Endodermal cell (in vitro differentiated cells): ENCODE results near the gene ORC1. TPM values are rescaled to one million over a fixed set of nuclear protein-coding genes. Genes with fewer than 3 reads are reported as not detected.
A peak's percentile ranks its signal among the peaks of the same experiment; 100 is the strongest.

Experiments used
- DNase-seq: peaks from one replicate; pipeline ENCODE4 v3.0.0-alpha.2; 2017
- H3K27ac ChIP-seq: 2 replicates; pipeline ENCODE4 v1.5.1; 2013; ENCODE audit warnings: mild to moderate bottlenecking, low read depth, low read length, moderate library complexity
- H3K27me3 ChIP-seq: 2 replicates; pipeline ENCODE4 v1.6.1; 2013; ENCODE audit warnings: mild to moderate bottlenecking, low read length, moderate library complexity; ENCODE audit not compliant: insufficient read depth, control insufficient read depth, poor library complexity, severe bottlenecking
- H3K36me3 ChIP-seq: 2 replicates; pipeline ENCODE4 v1.7.0; 2013; ENCODE audit warnings: mild to moderate bottlenecking, low read length, moderate library complexity; ENCODE audit not compliant: control insufficient read depth, insufficient read depth
- H3K4me1 ChIP-seq: one replicate; pipeline ENCODE4 v1.7.0; 2013; ENCODE audit warnings: low read length; ENCODE audit not compliant: control insufficient read depth, insufficient read depth
- H3K4me3 ChIP-seq: 2 replicates; pipeline ENCODE4 v1.5.1; 2013; ENCODE audit warnings: mild to moderate bottlenecking, low read length, moderate library complexity
- H3K9ac ChIP-seq: 2 replicates; pipeline ENCODE4 v1.6.1; 2013; ENCODE audit warnings: mild to moderate bottlenecking, low read length, moderate library complexity; ENCODE audit not compliant: poor library complexity, severe bottlenecking; ENCODE audit errors: extremely low read depth
- H3K9me3 ChIP-seq: 2 replicates; pipeline ENCODE4 v1.6.1; 2013; ENCODE audit warnings: mild to moderate bottlenecking, low read length, moderate library complexity; ENCODE audit not compliant: control insufficient read depth
- H3K27ac Mint-ChIP-seq: 2 replicates; pipeline ENCODE4 v1.8.0; 2020; ENCODE audit warnings: mixed read lengths
- H3K27me3 Mint-ChIP-seq: 2 replicates; pipeline ENCODE4 v1.8.0; 2021; ENCODE audit warnings: mild to moderate bottlenecking, mixed read lengths; ENCODE audit not compliant: insufficient read depth
- H3K36me3 Mint-ChIP-seq: 2 replicates; pipeline ENCODE4 v1.8.0; 2020; ENCODE audit warnings: low read depth, mixed read lengths
- H3K4me1 Mint-ChIP-seq: 2 replicates; pipeline ENCODE4 v1.8.0; 2020; ENCODE audit warnings: mixed read lengths
- H3K4me3 Mint-ChIP-seq: 2 replicates; pipeline ENCODE4 v1.8.0; 2020; ENCODE audit warnings: mild to moderate bottlenecking, moderate library complexity, mixed read lengths
- H3K9me3 Mint-ChIP-seq: 2 replicates; pipeline ENCODE4 v1.8.0; 2020; ENCODE audit warnings: mild to moderate bottlenecking, mixed read lengths
- WGBS, 2 experiments: methylation state at CpG; one replicate each; pipeline versions ENCODE4 v1.1.5 to v1.1.7; 2013; ENCODE audit warnings: missing lambda C conversion rate in 2 of 2, mixed read lengths in 1 of 2; ENCODE audit not compliant: insufficient coverage in 1 of 2, insufficient read length in 1 of 2; 5-methylcytosine and 5-hydroxymethylcytosine counted together
- total RNA-seq, 2 donors: library from RNA; stranded (reverse); fragmentation: NEBNext Ultra II Directional in 1 of 2; extraction: Animal tissue kit (Norgen Biotek cat#: 25700) in 1 of 2; gene quantifications; 2 replicates in 1 of 2; 3 replicates in 1 of 2; pipeline ENCODE4 v1.2.1, GENCODE V29; 2021
- TF ChIP-seq, protein P1 (sequence below): fragments of 200-600 bp; sonication (generic); conservative IDR thresholded peaks from 2 replicates; pipeline ENCODE4 v1.5.0; 2021; ENCODE audit warnings: antibody characterized with exemption, mild to moderate bottlenecking

ORC1 gene
- total RNA-seq, 2 donors from 2014 or later, result 23.0 to 25.5 TPM

DNA sequence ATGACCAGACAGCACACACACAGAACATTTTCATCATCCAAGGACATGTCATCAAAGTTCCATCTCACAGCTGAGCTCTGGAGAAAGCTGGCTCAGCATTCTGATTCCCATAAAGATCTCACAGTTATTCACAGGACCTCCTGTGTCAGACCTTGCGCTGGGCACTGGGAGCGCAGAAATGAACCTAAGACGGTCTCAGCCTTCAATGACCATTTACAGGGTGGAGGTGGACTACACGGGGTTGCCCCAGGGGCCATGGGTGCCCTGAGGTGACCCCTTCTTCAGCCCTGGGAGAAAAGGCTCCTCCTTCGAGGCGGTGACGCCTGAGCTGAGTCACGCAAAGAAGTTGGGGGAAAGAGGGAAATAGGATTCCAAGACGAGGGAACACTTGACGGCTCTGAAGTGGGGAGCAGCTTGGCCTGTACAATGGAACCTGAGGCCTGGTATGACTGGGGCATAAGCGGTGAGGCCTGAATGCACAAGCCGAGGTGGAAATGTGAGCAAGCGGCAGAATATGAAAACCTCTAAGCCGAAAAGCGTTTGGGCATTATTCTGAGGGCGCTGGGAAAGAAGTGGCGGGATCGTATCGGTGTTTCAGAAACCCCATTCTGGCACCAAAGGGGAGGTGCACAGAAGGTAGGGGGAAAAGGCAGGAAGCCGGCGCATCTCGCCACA is 39.0 kb downstream of the ORC1 start:
- Mint-ChIP-seq H3K4me3 (peak overlapping the region; percentile 94), H3K9me3 (no peaks in the 10 kb centered on the region), H3K36me3 (peaks cover 30% of the 10 kb centered on the region), H3K27me3 (no peaks in the 10 kb centered on the region), H3K27ac (peak overlapping the region; percentile 98), H3K4me1 (peaks cover 22% of the 10 kb centered on the region)
- DNase-seq, result peak; percentile 77
- Histone ChIP-seq H3K4me1 (no peaks in the 10 kb centered on the region), H3K27me3 (no peaks in the 10 kb centered on the region), H3K9me3 (no peaks in the 10 kb centered on the region), H3K36me3 (peaks cover 43% of the 10 kb centered on the region), H3K4me3 (peak overlapping the region; percentile 96), H3K9ac (peak overlapping the region; percentile 84), H3K27ac (peak overlapping the region; percentile 76)
- WGBS, 2 experiments, result 6 to 12% methylated on average over 16 to 22 of the region's 22 CpGs
- TF ChIP-seq, protein P1, sequence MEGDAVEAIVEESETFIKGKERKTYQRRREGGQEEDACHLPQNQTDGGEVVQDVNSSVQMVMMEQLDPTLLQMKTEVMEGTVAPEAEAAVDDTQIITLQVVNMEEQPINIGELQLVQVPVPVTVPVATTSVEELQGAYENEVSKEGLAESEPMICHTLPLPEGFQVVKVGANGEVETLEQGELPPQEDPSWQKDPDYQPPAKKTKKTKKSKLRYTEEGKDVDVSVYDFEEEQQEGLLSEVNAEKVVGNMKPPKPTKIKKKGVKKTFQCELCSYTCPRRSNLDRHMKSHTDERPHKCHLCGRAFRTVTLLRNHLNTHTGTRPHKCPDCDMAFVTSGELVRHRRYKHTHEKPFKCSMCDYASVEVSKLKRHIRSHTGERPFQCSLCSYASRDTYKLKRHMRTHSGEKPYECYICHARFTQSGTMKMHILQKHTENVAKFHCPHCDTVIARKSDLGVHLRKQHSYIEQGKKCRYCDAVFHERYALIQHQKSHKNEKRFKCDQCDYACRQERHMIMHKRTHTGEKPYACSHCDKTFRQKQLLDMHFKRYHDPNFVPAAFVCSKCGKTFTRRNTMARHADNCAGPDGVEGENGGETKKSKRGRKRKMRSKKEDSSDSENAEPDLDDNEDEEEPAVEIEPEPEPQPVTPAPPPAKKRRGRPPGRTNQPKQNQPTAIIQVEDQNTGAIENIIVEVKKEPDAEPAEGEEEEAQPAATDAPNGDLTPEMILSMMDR, result no peak

GRCh38 chr1:52364235-52364839 is 39.9 kb downstream of the ORC1 start:
- peak overlapping the region; percentile 84 for H3K9ac ChIP-seq
- peaks cover 22% of the 10 kb centered on the region for H3K4me1 Mint-ChIP-seq
- peak; percentile 66 for DNase-seq

GRCh38 chr1:52360595-52360968 is 43.6 kb downstream of the ORC1 start:
- no peak overlapping the region for H3K4me3 ChIP-seq
- peaks cover 90% of the 10 kb centered on the region for H3K36me3 ChIP-seq
- H3K9ac ChIP-seq, result no peak overlapping the region
- Mint-ChIP-seq H3K36me3 (peaks cover 70% of the 10 kb centered on the region), H3K9me3 (no peaks in the 10 kb centered on the region), H3K4me1 (peaks cover 9% of the 10 kb centered on the region), H3K4me3 (no peak overlapping the region), H3K27me3 (no peaks in the 10 kb centered on the region), H3K27ac (no peak overlapping the region)
- no peaks in the 10 kb centered on the region for H3K27me3 ChIP-seq
- H3K9me3 ChIP-seq, result no peaks in the 10 kb centered on the region
- WGBS, 2 experiments, result 71 to 93% methylated on average over 1 to 7 of the region's 7 CpGs
- TF ChIP-seq, protein P1, result no peak
- no peak overlapping the region for H3K27ac ChIP-seq
- no peak for DNase-seq
- no peaks in the 10 kb centered on the region for H3K4me1 ChIP-seq

More at GRCh38 chr1:52364235-52364839, 39.9 kb downstream of the ORC1 start:
- Histone ChIP-seq H3K27me3 (no peaks in the 10 kb centered on the region), H3K4me3 (peak overlapping the region; percentile 96), H3K27ac (no peak overlapping the region), H3K36me3 (peaks cover 52% of the 10 kb centered on the region), H3K4me1 (no peaks in the 10 kb centered on the region), H3K9me3 (no peaks in the 10 kb centered on the region)
- 88 to 89% methylated on average over 5 of the region's 5 CpGs for WGBS, 2 experiments
- Mint-ChIP-seq H3K9me3 (no peaks in the 10 kb centered on the region), H3K27ac (peak overlapping the region; percentile 52), H3K4me3 (peak overlapping the region; percentile 94), H3K36me3 (peaks cover 38% of the 10 kb centered on the region), H3K27me3 (no peaks in the 10 kb centered on the region)
- TF ChIP-seq, protein P1, result peak; percentile 53
